Neural cell (in vitro differentiated cells): ENCODE results near the gene ASCC1. TPM values are rescaled to one million over a fixed set of nuclear protein-coding genes. Genes with fewer than 3 reads are reported as not detected.

Source experiments
- H2AFZ ChIP-seq: fragments of 200-600, 300-800 bp; sonication (generic), shearing (Covaris generic); 2 replicates; pipeline ENCODE4 v1.6.0; 2014; ENCODE audit warnings: low read depth, mild to moderate bottlenecking, antibody characterized with exemption, low read length, moderate library complexity
- H3F3A ChIP-seq: fragments of 200-600 bp; shearing (Covaris generic); 2 replicates; pipeline ENCODE4 v1.6.1; 2016; ENCODE audit warnings: mild to moderate bottlenecking, moderate library complexity, mixed read lengths, antibody characterized with exemption, low read length; ENCODE audit not compliant: insufficient read depth, poor library complexity, severe bottlenecking
- H3K27ac ChIP-seq: fragments of 200-600, 300-800 bp; sonication (generic), shearing (Covaris generic); 2 replicates; pipeline ENCODE4 v1.5.1; 2014; ENCODE audit warnings: mild to moderate bottlenecking, low read length, moderate library complexity
- H3K27me3 ChIP-seq: fragments of 300-800, 200-600 bp; sonication (generic), shearing (Covaris generic); 2 replicates; pipeline ENCODE4 v1.6.0; 2014; ENCODE audit warnings: mild to moderate bottlenecking, low read depth, low read length, moderate library complexity; ENCODE audit not compliant: insufficient read depth
- H3K36me3 ChIP-seq: fragments of 300-800, 200-600 bp; sonication (generic), shearing (Covaris generic); 2 replicates; pipeline ENCODE4 v1.5.1; 2014; ENCODE audit warnings: mild to moderate bottlenecking, antibody characterized with exemption, low read length, moderate library complexity; ENCODE audit not compliant: insufficient read depth
- H3K4me2 ChIP-seq: fragments of 300-800, 200-600 bp; sonication (generic), shearing (Covaris generic); 2 replicates; pipeline ENCODE4 v1.6.0; 2014; ENCODE audit warnings: mild to moderate bottlenecking, low read length
- H3K4me3 ChIP-seq: fragments of 300-800, 200-600 bp; sonication (generic), shearing (Covaris generic); 2 replicates; pipeline ENCODE4 v1.5.1; 2014; ENCODE audit warnings: mild to moderate bottlenecking, low read length, moderate library complexity
- H3K79me2 ChIP-seq: fragments of 200-600 bp; shearing (Covaris generic); replicated peaks from 2 replicates; pipeline ENCODE4 v1.6.0; 2014; ENCODE audit warnings: mild to moderate bottlenecking, low read length, moderate library complexity; ENCODE audit not compliant: insufficient read depth
- H3K9ac ChIP-seq: fragments of 300-800, 200-600 bp; sonication (generic), shearing (Covaris generic); 2 replicates; pipeline ENCODE4 v1.6.1; 2016; ENCODE audit warnings: mild to moderate bottlenecking, low read length, mixed read lengths
- H3K9me2 ChIP-seq: fragments of 200-600 bp; shearing (Covaris generic); 2 replicates; pipeline ENCODE4 v1.6.1; 2016; ENCODE audit warnings: mild to moderate bottlenecking, low read length, mixed read lengths; ENCODE audit not compliant: insufficient read depth
- H3K9me3 ChIP-seq: fragments of 200-600, 300-800 bp; sonication (generic), shearing (Covaris generic); 2 replicates; pipeline ENCODE4 v1.6.1; 2016; ENCODE audit warnings: mild to moderate bottlenecking, mixed run types, low read length, moderate library complexity, mixed read lengths
- H4K20me1 ChIP-seq: fragments of 200-600 bp; shearing (Covaris generic); 2 replicates; pipeline ENCODE4 v1.6.1; 2016; ENCODE audit warnings: mild to moderate bottlenecking, mixed run types; ENCODE audit not compliant: insufficient read depth
- EP300 ChIP-seq: fragments of 450-650 bp; conservative IDR thresholded peaks from 2 replicates; pipeline ENCODE4 v1.6.1; 2014; ENCODE audit warnings: antibody characterized with exemption, mild to moderate bottlenecking, moderate library complexity; ENCODE audit not compliant: poor library complexity, severe bottlenecking
- EZH2 ChIP-seq: fragments of 200-600, 300-800 bp; shearing (Covaris generic), sonication (generic); IDR thresholded peaks from 2 replicates; pipeline ENCODE4 v1.6.1; 2014; ENCODE audit warnings: antibody characterized with exemption, low read length, borderline replicate concordance, mild to moderate bottlenecking; ENCODE audit not compliant: insufficient read depth, poor library complexity, severe bottlenecking
- MXI1 ChIP-seq: fragments of 450-650 bp; conservative IDR thresholded peaks from 2 replicates; pipeline ENCODE4 v1.6.1; 2014; ENCODE audit warnings: antibody characterized with exemption, mild to moderate bottlenecking; ENCODE audit not compliant: poor library complexity, severe bottlenecking
- POLR2AphosphoS5 ChIP-seq: IDR thresholded peaks from 2 replicates; pipeline ENCODE4 v1.6.1; 2012
- RAD21 ChIP-seq: fragments of 450-650 bp; conservative IDR thresholded peaks from 2 replicates; pipeline ENCODE4 v1.6.1; 2014; ENCODE audit warnings: antibody characterized with exemption, mild to moderate bottlenecking, moderate library complexity
- SMC3 ChIP-seq: fragments of 450-650 bp; conservative IDR thresholded peaks from 2 replicates; pipeline ENCODE4 v1.6.1; 2014; ENCODE audit warnings: antibody characterized with exemption, mild to moderate bottlenecking, moderate library complexity; ENCODE audit not compliant: poor library complexity
- TAF1 ChIP-seq: IDR thresholded peaks from 2 replicates; pipeline ENCODE4 v1.6.1; 2012; ENCODE audit warnings: low read depth
- polyA plus RNA-seq: library from polyadenylated mRNA; depleted of rRNA; stranded (reverse); fragments of >200 nt; gene quantifications from 2 replicates; pipeline ENCODE4 v1.2.3, GENCODE V29; 2014
- TF ChIP-seq, protein P1 (sequence below): fragments of 450-650 bp; IDR thresholded peaks from 2 replicates; pipeline ENCODE4 v1.5.1; 2014; ENCODE audit warnings: antibody characterized with exemption, mild to moderate bottlenecking, moderate library complexity; ENCODE audit not compliant: poor library complexity, severe bottlenecking
- TF ChIP-seq, protein P2 (sequence below): IDR thresholded peaks from 2 replicates; pipeline ENCODE4 v1.6.1; 2012; ENCODE audit warnings: borderline replicate concordance

The ASCC1 gene
- polyA plus RNA-seq, 1 donor from 2014 or later: 39.6 TPM

DNA sequence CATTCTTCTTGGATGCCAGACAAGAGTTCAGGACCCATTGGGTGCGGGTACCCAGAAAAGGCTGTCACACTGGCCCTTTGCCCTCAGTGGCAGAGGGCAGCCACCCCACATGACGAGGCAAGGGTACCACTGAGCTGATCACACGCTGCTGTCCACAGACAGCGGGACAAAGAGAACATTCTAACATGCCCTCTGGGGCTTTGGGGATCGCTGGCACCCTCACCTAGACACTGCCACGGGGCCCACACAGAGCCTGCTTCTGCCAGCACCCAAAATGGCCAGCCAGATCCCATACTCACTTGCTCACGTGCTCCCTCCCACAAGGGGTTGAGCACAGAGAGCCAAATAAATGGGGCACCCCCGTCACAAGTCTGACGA is 111.0 kb downstream of the ASCC1 start:
- no peaks in the 10 kb centered on the region for H3K79me2 ChIP-seq
- H3K9me3 ChIP-seq: no peaks in the 10 kb centered on the region
- no peak overlapping the region for H3K4me3 ChIP-seq
- H4K20me1 ChIP-seq: no peaks in the 10 kb centered on the region
- TF ChIP-seq RAD21: no peak
- no peak for TF ChIP-seq EZH2
- TF ChIP-seq MXI1: no peak
- no peaks in the 10 kb centered on the region for H3K36me3 ChIP-seq
- no peak overlapping the region for H3K4me2 ChIP-seq
- H2AFZ ChIP-seq: no peak overlapping the region
- no peak overlapping the region for H3K27ac ChIP-seq
- no peaks in the 10 kb centered on the region for H3F3A ChIP-seq
- H3K9me2 ChIP-seq: no peaks in the 10 kb centered on the region
- H3K27me3 ChIP-seq: no peaks in the 10 kb centered on the region
- no peak overlapping the region for H3K9ac ChIP-seq

DNA sequence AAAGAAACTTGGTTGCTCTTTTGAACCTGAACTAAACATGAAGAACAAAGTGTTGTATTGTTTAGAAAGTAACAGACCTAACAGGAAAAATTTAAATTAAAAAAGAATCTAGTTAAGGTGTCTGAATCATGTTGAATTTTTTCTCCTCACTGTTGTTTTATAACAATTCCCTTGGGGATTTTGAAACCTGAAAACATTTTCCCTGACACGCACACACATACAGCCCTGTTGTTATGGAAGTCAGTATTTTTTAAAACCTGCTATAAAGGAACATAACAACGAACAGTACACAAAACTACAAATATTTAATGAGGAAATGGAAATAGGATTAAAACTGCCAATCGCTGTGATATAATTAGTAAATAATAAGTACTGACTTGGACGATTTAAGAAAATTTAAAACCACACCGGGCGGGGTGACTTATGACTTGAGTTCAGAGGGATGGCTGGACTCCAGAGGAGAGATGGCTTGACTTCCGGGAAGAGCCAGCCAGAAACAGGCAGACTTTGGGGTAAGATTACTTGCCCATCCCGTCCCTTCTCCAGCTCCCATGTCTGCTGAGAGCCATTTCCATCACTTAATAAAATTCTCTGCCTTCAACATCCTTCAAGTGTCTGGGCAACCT is 111.5 kb downstream of the ASCC1 start:
- Histone ChIP-seq H3K27ac (no peak overlapping the region), H3F3A (no peaks in the 10 kb centered on the region), H3K9me2 (no peaks in the 10 kb centered on the region), H3K27me3 (no peaks in the 10 kb centered on the region), H2AFZ (no peak overlapping the region), H3K79me2 (no peaks in the 10 kb centered on the region), H3K4me3 (no peak overlapping the region), H3K4me2 (no peak overlapping the region), H4K20me1 (no peaks in the 10 kb centered on the region), H3K36me3 (no peaks in the 10 kb centered on the region), H3K9ac (no peak overlapping the region), H3K9me3 (no peaks in the 10 kb centered on the region)
- TF ChIP-seq EZH2 (no peak), RAD21 (no peak)
- TF ChIP-seq, protein P1, sequence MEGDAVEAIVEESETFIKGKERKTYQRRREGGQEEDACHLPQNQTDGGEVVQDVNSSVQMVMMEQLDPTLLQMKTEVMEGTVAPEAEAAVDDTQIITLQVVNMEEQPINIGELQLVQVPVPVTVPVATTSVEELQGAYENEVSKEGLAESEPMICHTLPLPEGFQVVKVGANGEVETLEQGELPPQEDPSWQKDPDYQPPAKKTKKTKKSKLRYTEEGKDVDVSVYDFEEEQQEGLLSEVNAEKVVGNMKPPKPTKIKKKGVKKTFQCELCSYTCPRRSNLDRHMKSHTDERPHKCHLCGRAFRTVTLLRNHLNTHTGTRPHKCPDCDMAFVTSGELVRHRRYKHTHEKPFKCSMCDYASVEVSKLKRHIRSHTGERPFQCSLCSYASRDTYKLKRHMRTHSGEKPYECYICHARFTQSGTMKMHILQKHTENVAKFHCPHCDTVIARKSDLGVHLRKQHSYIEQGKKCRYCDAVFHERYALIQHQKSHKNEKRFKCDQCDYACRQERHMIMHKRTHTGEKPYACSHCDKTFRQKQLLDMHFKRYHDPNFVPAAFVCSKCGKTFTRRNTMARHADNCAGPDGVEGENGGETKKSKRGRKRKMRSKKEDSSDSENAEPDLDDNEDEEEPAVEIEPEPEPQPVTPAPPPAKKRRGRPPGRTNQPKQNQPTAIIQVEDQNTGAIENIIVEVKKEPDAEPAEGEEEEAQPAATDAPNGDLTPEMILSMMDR: no peak
- TF ChIP-seq, protein P2, sequence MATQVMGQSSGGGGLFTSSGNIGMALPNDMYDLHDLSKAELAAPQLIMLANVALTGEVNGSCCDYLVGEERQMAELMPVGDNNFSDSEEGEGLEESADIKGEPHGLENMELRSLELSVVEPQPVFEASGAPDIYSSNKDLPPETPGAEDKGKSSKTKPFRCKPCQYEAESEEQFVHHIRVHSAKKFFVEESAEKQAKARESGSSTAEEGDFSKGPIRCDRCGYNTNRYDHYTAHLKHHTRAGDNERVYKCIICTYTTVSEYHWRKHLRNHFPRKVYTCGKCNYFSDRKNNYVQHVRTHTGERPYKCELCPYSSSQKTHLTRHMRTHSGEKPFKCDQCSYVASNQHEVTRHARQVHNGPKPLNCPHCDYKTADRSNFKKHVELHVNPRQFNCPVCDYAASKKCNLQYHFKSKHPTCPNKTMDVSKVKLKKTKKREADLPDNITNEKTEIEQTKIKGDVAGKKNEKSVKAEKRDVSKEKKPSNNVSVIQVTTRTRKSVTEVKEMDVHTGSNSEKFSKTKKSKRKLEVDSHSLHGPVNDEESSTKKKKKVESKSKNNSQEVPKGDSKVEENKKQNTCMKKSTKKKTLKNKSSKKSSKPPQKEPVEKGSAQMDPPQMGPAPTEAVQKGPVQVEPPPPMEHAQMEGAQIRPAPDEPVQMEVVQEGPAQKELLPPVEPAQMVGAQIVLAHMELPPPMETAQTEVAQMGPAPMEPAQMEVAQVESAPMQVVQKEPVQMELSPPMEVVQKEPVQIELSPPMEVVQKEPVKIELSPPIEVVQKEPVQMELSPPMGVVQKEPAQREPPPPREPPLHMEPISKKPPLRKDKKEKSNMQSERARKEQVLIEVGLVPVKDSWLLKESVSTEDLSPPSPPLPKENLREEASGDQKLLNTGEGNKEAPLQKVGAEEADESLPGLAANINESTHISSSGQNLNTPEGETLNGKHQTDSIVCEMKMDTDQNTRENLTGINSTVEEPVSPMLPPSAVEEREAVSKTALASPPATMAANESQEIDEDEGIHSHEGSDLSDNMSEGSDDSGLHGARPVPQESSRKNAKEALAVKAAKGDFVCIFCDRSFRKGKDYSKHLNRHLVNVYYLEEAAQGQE: no peak

DNA sequence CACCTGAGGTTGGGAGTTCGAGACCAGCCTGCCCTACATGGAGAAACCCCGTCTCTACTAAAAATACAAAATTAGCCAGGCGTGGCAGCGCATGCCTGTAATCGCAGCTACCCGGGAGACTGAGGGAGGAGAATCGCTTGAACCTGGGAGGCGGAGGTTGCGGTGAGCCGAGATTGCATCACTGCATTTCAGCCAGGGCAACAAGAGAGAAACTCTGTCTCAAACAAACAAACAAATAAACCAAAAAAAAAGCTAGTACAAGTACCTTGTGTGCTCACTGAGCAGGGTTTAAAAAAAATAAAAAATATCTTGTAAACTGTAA is 116.5 kb downstream of the ASCC1 start:
- H3K79me2 ChIP-seq: no peaks in the 10 kb centered on the region
- no peak overlapping the region for H3K9ac ChIP-seq
- H3K36me3 ChIP-seq: peaks cover 12% of the 10 kb centered on the region
- no peak overlapping the region for H3K4me2 ChIP-seq
- no peak overlapping the region for H3K27ac ChIP-seq
- no peaks in the 10 kb centered on the region for H3K27me3 ChIP-seq
- no peaks in the 10 kb centered on the region for H3K9me3 ChIP-seq
- TF ChIP-seq, protein P2: no peak
- no peak for TF ChIP-seq RAD21
- no peak for TF ChIP-seq SMC3
- TF ChIP-seq EP300: no peak
- TF ChIP-seq EZH2: no peak
- TF ChIP-seq MXI1: no peak
- no peak for TF ChIP-seq POLR2AphosphoS5
- TF ChIP-seq, protein P1: no peak
- no peak for TF ChIP-seq TAF1
- peaks cover 2% of the 10 kb centered on the region for H3F3A ChIP-seq
- H2AFZ ChIP-seq: no peak overlapping the region
- no peaks in the 10 kb centered on the region for H4K20me1 ChIP-seq
- no peak overlapping the region for H3K4me3 ChIP-seq
- no peaks in the 10 kb centered on the region for H3K9me2 ChIP-seq
